ENCODE data around the gene ZNF804B.

DNA sequence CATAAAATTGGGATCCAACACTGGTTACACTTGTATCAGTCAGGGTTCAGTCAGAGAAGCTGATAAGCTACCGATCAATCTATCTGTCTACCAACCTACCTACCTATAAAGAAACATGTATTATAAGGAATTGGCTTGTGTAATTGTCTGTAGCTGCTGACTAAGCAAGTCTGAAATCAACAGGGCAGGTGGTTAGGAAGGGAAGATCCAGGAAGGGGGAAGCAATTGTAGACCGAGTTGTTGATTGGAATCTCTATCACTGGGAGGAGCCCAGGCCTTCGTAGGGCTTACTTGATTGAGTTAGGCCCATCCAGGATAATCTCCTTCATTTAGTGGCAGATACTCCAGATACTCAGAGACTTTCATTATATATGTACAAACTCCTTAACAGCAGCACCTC, 307.5 kb downstream of the ZNF804B start:
- TF ChIP-seq, protein P1, sequence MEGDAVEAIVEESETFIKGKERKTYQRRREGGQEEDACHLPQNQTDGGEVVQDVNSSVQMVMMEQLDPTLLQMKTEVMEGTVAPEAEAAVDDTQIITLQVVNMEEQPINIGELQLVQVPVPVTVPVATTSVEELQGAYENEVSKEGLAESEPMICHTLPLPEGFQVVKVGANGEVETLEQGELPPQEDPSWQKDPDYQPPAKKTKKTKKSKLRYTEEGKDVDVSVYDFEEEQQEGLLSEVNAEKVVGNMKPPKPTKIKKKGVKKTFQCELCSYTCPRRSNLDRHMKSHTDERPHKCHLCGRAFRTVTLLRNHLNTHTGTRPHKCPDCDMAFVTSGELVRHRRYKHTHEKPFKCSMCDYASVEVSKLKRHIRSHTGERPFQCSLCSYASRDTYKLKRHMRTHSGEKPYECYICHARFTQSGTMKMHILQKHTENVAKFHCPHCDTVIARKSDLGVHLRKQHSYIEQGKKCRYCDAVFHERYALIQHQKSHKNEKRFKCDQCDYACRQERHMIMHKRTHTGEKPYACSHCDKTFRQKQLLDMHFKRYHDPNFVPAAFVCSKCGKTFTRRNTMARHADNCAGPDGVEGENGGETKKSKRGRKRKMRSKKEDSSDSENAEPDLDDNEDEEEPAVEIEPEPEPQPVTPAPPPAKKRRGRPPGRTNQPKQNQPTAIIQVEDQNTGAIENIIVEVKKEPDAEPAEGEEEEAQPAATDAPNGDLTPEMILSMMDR (IDR thresholded peaks at IDR 0.05): no peak
- no peak for TF ChIP-seq POLR2A (IDR thresholded peaks at IDR 0.05)

All from esophagus squamous epithelium (tissue), 4 donors.